MCF 10A (cell line): ENCODE data around the gene FBXO15. TPM values are rescaled to one million over a fixed set of nuclear protein-coding genes. Genes with fewer than 3 reads are reported as not detected.

Experiments
- BruUV-seq: library from RNA; stranded (reverse); fragments of 400-500 nt; replicated peaks from 2 replicates; lab custom pipeline; 2021; lab: Mats Ljungman, UMichigan
- CTCF ChIA-PET: fragments of 300-600 bp; sonication (Branson Sonifier 250); formaldehyde crosslinking; extraction: SDS; loops from one replicate; lab custom pipeline; 2021; ENCODE audit warnings: antibody characterized with exemption, inconsistent platforms; lab: Yijun Ruan, JAX
- POLR2A ChIA-PET: fragments of 300-600, 350-650 bp; sonication (Branson Sonifier 250); formaldehyde crosslinking; extraction: SDS; loops from one replicate; lab custom pipeline; 2020; ENCODE audit warnings: antibody characterized with exemption, inconsistent platforms; lab: Yijun Ruan, JAX
- DNase-seq: peaks from one replicate; pipeline ENCODE4 v3.0.0-alpha.2; 2018; ENCODE audit not compliant: unreplicated experiment
- H3K27ac Mint-ChIP-seq: one replicate; pipeline ENCODE4 v1.8.0; 2022; ENCODE audit warnings: mild to moderate bottlenecking, low read depth, mixed read lengths; ENCODE audit not compliant: unreplicated experiment
- H3K27me3 Mint-ChIP-seq: one replicate; pipeline ENCODE4 v1.8.0; 2022; ENCODE audit warnings: mixed read lengths; ENCODE audit not compliant: insufficient read depth, unreplicated experiment
- H3K36me3 Mint-ChIP-seq: one replicate; pipeline ENCODE4 v1.8.0; 2022; ENCODE audit warnings: mild to moderate bottlenecking, moderate library complexity, mixed read lengths; ENCODE audit not compliant: insufficient read depth, unreplicated experiment
- H3K4me1 Mint-ChIP-seq: one replicate; pipeline ENCODE4 v1.8.0; 2022; ENCODE audit warnings: mixed read lengths; ENCODE audit not compliant: insufficient read depth, unreplicated experiment
- H3K4me3 Mint-ChIP-seq: one replicate; pipeline ENCODE4 v1.8.0; 2022; ENCODE audit warnings: mild to moderate bottlenecking, moderate library complexity, mixed read lengths; ENCODE audit not compliant: unreplicated experiment
- H3K9me3 Mint-ChIP-seq: one replicate; pipeline ENCODE4 v1.8.0; 2022; ENCODE audit warnings: mixed read lengths; ENCODE audit not compliant: unreplicated experiment
- intact Hi-C: fragments of 100-400 bp; cut with micrococcal nuclease; formaldehyde crosslinking; loops from 2 replicates; pipeline ENCODE4 v1.14.1; 2022
- total RNA-seq: library from RNA; stranded (reverse); gene quantifications from 2 replicates; pipeline ENCODE4 v1.2.3, GENCODE V29; 2022
- TF ChIP-seq, protein P1 (sequence below): fragments of 200-600 bp; IDR thresholded peaks from one replicate; pipeline ENCODE4 v1.8.0; 2022; ENCODE audit warnings: antibody characterized with exemption, mild to moderate bottlenecking; ENCODE audit not compliant: unreplicated experiment

The FBXO15 gene
- total RNA-seq, 1 experiment from 2014 or later, result 0.79 TPM

- CTCF ChIA-PET, result interaction anchor here (0.7 to 1.4 kb wide), 4 partner anchors 10 to 309 kb away, joined by 3 to 5 read pairs (median 4); no protein-coding TSS in a partner anchor
These were observed 37.2 kb upstream of the FBXO15 start for GRCh38 chr18:74184875-74185274.

DNA sequence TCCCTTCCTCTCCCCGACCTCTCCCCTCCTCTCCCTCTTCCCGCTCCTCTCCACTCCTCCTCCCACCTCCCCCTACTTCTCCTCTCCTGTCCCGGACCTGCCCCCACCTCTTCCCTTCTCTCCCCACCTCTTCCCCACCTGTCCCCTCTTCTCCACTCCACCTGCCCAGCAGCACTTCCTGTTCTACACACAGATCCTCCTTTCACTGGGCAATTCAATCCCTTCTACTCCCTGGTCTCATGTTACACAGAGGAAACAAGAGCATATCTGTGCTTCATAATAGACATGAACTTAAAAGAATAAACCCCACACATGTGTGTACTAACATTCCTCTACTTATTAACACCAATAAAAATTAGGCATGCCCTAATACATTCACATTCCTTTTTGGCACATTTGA lies 35.5 kb upstream of the FBXO15 start:
- no TSS peak for BruUV-seq
- CTCF ChIA-PET, result interaction anchor here (1.2 kb wide), 1 partner anchor 170 kb away, joined by 3 read pairs; no protein-coding TSS in a partner anchor

More at GRCh38 chr18:74184875-74185274, 37.2 kb upstream of the FBXO15 start:
- Mint-ChIP-seq H3K27ac (no peak overlapping the region), H3K36me3 (no peaks in the 10 kb centered on the region), H3K4me1 (peaks cover 5% of the 10 kb centered on the region), H3K27me3 (peaks cover 24% of the 10 kb centered on the region), H3K4me3 (no peak overlapping the region), H3K9me3 (peaks cover 5% of the 10 kb centered on the region)
- POLR2A ChIA-PET, result interaction anchor here (1.3 kb wide), 1 partner anchor 19 kb away, joined by 3 read pairs; no protein-coding TSS in a partner anchor
- BruUV-seq, result no TSS peak
- intact Hi-C loops, result no loop called here
- TF ChIP-seq, protein P1, sequence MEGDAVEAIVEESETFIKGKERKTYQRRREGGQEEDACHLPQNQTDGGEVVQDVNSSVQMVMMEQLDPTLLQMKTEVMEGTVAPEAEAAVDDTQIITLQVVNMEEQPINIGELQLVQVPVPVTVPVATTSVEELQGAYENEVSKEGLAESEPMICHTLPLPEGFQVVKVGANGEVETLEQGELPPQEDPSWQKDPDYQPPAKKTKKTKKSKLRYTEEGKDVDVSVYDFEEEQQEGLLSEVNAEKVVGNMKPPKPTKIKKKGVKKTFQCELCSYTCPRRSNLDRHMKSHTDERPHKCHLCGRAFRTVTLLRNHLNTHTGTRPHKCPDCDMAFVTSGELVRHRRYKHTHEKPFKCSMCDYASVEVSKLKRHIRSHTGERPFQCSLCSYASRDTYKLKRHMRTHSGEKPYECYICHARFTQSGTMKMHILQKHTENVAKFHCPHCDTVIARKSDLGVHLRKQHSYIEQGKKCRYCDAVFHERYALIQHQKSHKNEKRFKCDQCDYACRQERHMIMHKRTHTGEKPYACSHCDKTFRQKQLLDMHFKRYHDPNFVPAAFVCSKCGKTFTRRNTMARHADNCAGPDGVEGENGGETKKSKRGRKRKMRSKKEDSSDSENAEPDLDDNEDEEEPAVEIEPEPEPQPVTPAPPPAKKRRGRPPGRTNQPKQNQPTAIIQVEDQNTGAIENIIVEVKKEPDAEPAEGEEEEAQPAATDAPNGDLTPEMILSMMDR, result no peak
- no peak for DNase-seq

DNA sequence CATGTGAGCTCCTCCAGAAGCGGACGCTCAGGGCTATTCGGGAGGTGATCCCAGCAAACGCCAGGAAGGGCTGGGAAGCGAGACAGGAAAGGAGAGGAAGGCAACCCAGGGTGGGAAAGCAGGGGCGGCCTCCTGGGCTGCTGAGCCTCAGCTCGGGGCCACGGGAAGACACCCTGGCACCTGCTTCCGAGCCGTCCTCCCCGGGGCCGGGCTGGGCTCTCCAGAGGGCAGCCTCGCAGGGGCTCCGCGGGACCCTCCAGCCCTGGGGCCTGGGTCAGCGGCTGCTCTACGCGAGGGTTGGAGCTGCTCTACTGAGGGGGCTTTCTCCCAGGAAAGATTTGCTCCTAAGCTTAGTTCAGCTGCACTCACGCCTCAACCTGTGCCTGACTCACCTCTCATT lies 34.7 kb upstream of the FBXO15 start:
- Mint-ChIP-seq H3K9me3 (peaks cover 7% of the 10 kb centered on the region), H3K27ac (no peak overlapping the region), H3K27me3 (peaks cover 23% of the 10 kb centered on the region), H3K4me3 (no peak overlapping the region), H3K36me3 (no peaks in the 10 kb centered on the region), H3K4me1 (peaks cover 5% of the 10 kb centered on the region)
- TF ChIP-seq, protein P1, result no peak
- DNase-seq, result no peak
- ChIA-PET CTCF (interaction anchor here (0.5 kb wide), 1 partner anchor 318 kb away, joined by 4 read pairs; no protein-coding TSS in a partner anchor), POLR2A (interaction anchor here (0.6 kb wide), 1 partner anchor 162 kb away, joined by 3 read pairs; no protein-coding TSS in a partner anchor)
- no TSS peak for BruUV-seq
- intact Hi-C loops, result no loop called here

More for the DNA sequence above, 35.5 kb upstream of the FBXO15 start:
- POLR2A ChIA-PET, result no interaction called here
- Mint-ChIP-seq H3K27ac (no peak overlapping the region), H3K27me3 (peaks cover 23% of the 10 kb centered on the region), H3K9me3 (peaks cover 7% of the 10 kb centered on the region), H3K4me1 (peaks cover 5% of the 10 kb centered on the region), H3K4me3 (no peak overlapping the region), H3K36me3 (no peaks in the 10 kb centered on the region)
- intact Hi-C loops, result no loop called here
- no peak for DNase-seq
- TF ChIP-seq, protein P1, result no peak

GRCh38 chr18:74179623-74180199 lies 32.1 kb upstream of the FBXO15 start:
- intact Hi-C loops, result no loop called here
- CTCF ChIA-PET, result no interaction called here
- H3K4me1 Mint-ChIP-seq, result peaks cover under 1% of the 10 kb centered on the region
- no peak for DNase-seq
- H3K36me3 Mint-ChIP-seq, result no peaks in the 10 kb centered on the region
- H3K4me3 Mint-ChIP-seq, result no peak overlapping the region
- no peak overlapping the region for H3K27ac Mint-ChIP-seq
- H3K27me3 Mint-ChIP-seq, result peaks cover 45% of the 10 kb centered on the region
- POLR2A ChIA-PET, result no interaction called here
- BruUV-seq, result no TSS peak
- H3K9me3 Mint-ChIP-seq, result peaks cover 7% of the 10 kb centered on the region
- TF ChIP-seq, protein P1, result no peak
